ENCODE measurements around the gene C18orf63. TPM values are rescaled to one million over a fixed set of nuclear protein-coding genes. Genes with fewer than 3 reads are reported as not detected.

Gene C18orf63
- total and polyA plus RNA-seq, 11 donors, result not detected

DNA sequence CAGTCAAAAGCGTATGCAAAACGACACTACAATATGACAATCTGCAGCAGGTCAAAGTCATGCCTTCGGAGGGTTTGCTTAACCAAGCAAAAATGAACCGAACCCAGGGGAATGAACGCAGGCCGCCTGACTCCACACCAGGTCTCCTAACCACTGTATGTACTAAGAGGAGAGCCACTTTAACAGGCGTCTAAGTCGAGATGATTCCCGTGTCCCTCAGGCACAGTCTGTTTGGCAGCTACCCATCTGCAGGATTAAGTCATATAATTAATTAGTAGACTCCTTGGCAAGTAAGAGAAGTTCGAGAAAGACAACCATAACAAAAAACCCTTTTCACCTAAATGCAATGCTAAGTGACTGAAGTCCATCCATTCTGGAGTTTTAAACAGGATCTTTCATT, 39.0 kb upstream of the C18orf63 start:
- ATAC-seq (peak in 2 of 4 donors; percentile 21 to 23), DNase-seq (no peak)
- Histone ChIP-seq H3K36me3 (peaks cover 0 to 6% (median 0%) of the 10 kb centered on the region in 9 donors), H3K4me3 (no peak overlapping the region), H3K9me3 (no peaks in the 10 kb centered on the region), H3K4me1 (peaks cover 10 to 65% (median 36%) of the 10 kb centered on the region in 12 donors), H3K27me3 (no peaks in the 10 kb centered on the region), H3K27ac (no peak overlapping the region)
- intact Hi-C loops (cut with DNase I), result no loop called here
- WGBS, 4 donors, result 57 to 63% (median 57%) methylated on average over 10 of the region's 10 CpGs
- TF ChIP-seq, protein P1, sequence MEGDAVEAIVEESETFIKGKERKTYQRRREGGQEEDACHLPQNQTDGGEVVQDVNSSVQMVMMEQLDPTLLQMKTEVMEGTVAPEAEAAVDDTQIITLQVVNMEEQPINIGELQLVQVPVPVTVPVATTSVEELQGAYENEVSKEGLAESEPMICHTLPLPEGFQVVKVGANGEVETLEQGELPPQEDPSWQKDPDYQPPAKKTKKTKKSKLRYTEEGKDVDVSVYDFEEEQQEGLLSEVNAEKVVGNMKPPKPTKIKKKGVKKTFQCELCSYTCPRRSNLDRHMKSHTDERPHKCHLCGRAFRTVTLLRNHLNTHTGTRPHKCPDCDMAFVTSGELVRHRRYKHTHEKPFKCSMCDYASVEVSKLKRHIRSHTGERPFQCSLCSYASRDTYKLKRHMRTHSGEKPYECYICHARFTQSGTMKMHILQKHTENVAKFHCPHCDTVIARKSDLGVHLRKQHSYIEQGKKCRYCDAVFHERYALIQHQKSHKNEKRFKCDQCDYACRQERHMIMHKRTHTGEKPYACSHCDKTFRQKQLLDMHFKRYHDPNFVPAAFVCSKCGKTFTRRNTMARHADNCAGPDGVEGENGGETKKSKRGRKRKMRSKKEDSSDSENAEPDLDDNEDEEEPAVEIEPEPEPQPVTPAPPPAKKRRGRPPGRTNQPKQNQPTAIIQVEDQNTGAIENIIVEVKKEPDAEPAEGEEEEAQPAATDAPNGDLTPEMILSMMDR (IDR thresholded peaks at IDR 0.05), result no peak
- TF ChIP-seq POLR2A (IDR thresholded peaks at IDR 0.05), result no peak

DNA sequence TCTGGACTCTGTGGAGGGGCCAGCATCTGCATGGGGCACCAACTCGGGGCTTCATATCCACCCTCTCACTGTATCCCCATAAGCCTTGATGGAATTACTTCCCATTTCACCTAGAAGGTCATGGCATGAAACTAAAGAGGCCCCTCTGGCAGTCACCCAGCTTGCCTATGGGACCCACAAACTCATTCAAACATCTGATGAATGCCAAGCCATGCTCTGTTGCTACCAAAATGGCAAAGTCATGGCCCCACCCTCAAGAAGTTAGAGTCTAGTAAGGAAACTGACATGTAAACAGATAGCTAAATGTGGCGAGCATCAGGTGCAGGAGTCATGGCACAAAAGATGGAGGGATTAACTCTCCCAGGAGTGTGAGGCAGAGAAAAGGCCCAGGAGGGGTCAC, 38.3 kb upstream of the C18orf63 start:
- intact Hi-C loops (cut with DNase I), result no loop called here
- no peaks in the 10 kb centered on the region for H3K27me3 ChIP-seq
- no peak for ATAC-seq
- H3K27ac ChIP-seq, result peak overlapping the region in 2 of 12 donors; percentile 53 to 56
- H3K36me3 ChIP-seq, result peaks cover 0 to 6% (median 0%) of the 10 kb centered on the region in 9 donors
- 89 to 100% (median 96%) methylated on average over 2 of the region's 2 CpGs for WGBS, 4 donors
- no peaks in the 10 kb centered on the region for H3K9me3 ChIP-seq
- peaks cover 13 to 72% (median 43%) of the 10 kb centered on the region in 12 donors for H3K4me1 ChIP-seq
- DNase-seq, result no peak
- no peak for TF ChIP-seq POLR2A (IDR thresholded peaks at IDR 0.05)
- TF ChIP-seq, protein P1 (IDR thresholded peaks at IDR 0.05), result no peak
- no peak overlapping the region for H3K4me3 ChIP-seq

DNA sequence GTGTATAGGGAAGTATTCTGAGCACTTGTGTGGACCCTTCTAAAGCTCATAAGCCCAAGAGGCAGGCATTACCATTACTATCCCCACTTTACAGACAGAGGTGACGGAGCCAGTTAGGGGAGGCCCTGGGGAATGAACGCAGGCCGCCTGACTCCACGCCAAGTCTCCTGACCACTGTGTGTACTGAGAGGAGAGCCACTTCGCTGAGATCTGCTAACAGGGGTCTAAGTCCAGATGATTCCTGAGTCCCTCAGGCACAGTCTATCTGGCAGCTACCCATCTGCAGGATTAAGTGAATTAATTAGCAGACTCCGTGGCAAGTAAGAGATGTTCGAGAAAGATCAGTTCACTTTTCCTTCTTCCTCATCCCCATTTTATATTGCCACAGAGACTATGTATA, 37.6 kb upstream of the C18orf63 start:
- intact Hi-C loops (cut with DNase I), result no loop called here
- Histone ChIP-seq H3K9me3 (no peaks in the 10 kb centered on the region), H3K27ac (peak overlapping the region in 7 of 12 donors; percentile 0 to 56 (median 23)), H3K27me3 (no peaks in the 10 kb centered on the region), H3K36me3 (peaks cover 0 to 6% (median 0%) of the 10 kb centered on the region in 9 donors), H3K4me1 (peaks cover 18 to 76% (median 51%) of the 10 kb centered on the region in 12 donors), H3K4me3 (no peak overlapping the region)
- WGBS, 4 donors, result 51 to 66% (median 63%) methylated on average over 7 of the region's 7 CpGs
- DNase-seq (peak in 1 of 5 donors; percentile 46), ATAC-seq (peak in 3 of 4 donors; percentile 27 to 36 (median 36))
- no peak for TF ChIP-seq POLR2A (IDR thresholded peaks at IDR 0.05)
- TF ChIP-seq, protein P1 (IDR thresholded peaks at IDR 0.05), result no peak

DNA sequence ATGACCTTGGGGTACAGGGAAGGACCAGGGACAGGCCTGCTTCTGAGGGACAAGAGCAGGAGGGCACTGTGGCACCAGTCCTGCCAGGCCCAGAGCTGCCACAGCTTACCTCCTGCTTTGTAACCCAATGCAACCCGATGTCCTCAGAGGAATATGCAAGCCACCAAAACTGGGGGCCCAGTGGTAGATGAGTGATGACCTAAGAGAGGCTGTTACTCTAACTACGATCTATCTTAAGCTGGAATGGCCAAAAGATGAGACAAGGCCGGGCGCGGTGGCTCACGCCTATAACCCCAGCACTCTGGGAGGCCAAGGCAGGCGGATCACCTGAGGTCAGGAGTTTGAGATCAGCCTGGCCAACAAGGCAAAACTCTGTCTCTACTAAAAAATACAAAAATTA, 36.7 kb upstream of the C18orf63 start:
- peaks cover 0 to under 1% (median 0%) of the 10 kb centered on the region in 9 donors for H3K36me3 ChIP-seq
- ATAC-seq (no peak), DNase-seq (no peak)
- intact Hi-C loops (cut with DNase I), result no loop called here
- peak overlapping the region in 2 of 12 donors; percentile 7 to 16 for H3K27ac ChIP-seq
- no peaks in the 10 kb centered on the region for H3K27me3 ChIP-seq
- H3K9me3 ChIP-seq, result no peaks in the 10 kb centered on the region
- 92 to 97% (median 93%) methylated on average over 7 of the region's 7 CpGs for WGBS, 4 donors
- no peak overlapping the region for H3K4me3 ChIP-seq
- H3K4me1 ChIP-seq, result peaks cover 18 to 76% (median 56%) of the 10 kb centered on the region in 12 donors
- no peak for TF ChIP-seq POLR2A (IDR thresholded peaks at IDR 0.05)
- TF ChIP-seq, protein P1 (IDR thresholded peaks at IDR 0.05), result no peak
